Measurements from ENCODE around the gene TTBK2. TPM values are rescaled to one million over a fixed set of nuclear protein-coding genes. Genes with fewer than 3 reads are reported as not detected.

TTBK2 gene
- total RNA-seq = 10 to 100 TPM; 17.5 to 25.9 (median 25.7) TPM
- total RNA-seq (2013) = 20.9 TPM

- H3K27me3 ChIP-seq (ENCODE audit: control insufficient read depth, insufficient read depth, low read length) = no peaks in the 10 kb centered on the region
- Mint-ChIP-seq H3K27me3 (ENCODE audit: low read depth in 2 of 2) (peaks cover 0 to 2% of the 10 kb centered on the region in 2 donors), H3K9me3 (no peaks in the 10 kb centered on the region), H3K36me3 (no peaks in the 10 kb centered on the region), H3K4me3 (peak within 1 kb of the TSS; percentile 97), H3K4me1 (peaks cover 25 to 27% of the 10 kb centered on the region in 2 donors), H3K27ac (peak within 1 kb of the TSS; percentile 89 to 91)
- peak within 1 kb of the TSS; percentile 48 for H3K27ac ChIP-seq (ENCODE audit: low read length)
- no peaks in the 10 kb centered on the region for H3K36me3 ChIP-seq (ENCODE audit: control insufficient read depth, insufficient read depth, low read length)
- under 1% methylated on average over 72 of the region's 72 CpGs for whole genome bisulfite sequencing (ENCODE audit: insufficient coverage)
- intact Hi-C loops (cut with micrococcal nuclease) = loop anchor here (5.0 to 10.0 kb wide), 2 partner anchors 186 to 428 kb away; partner anchors contain the start of genes CDAN1 and ZNF106
- peak; percentile 95 to 98 (median 96) for ATAC-seq
- peak; percentile 94 to 100 for DNase-seq
- H3K9me3 ChIP-seq (ENCODE audit: control insufficient read depth, insufficient read depth, low read length) = no peaks in the 10 kb centered on the region
- H3K4me1 ChIP-seq (ENCODE audit: control insufficient read depth, insufficient read depth, low read length) = peaks cover 10% of the 10 kb centered on the region
- TF ChIP-seq CTCF (IDR thresholded peaks at IDR 0.05) = no peak
- peak within 1 kb of the TSS; percentile 50 for H3K4me3 ChIP-seq (ENCODE audit: low read length)
These were observed at the start of gene TTBK2 for GRCh38 chr15:42920519-42921341. TSS of gene TTBK2 (minus strand) at chr15:42920778. CDS start at chr15:42878617, 42,161 bp downstream.

GRCh38 chr15:42964476-42964875 lies 43.9 kb upstream of the TTBK2 start:
- H3K9me3 Mint-ChIP-seq = no peaks in the 10 kb centered on the region
- no peak overlapping the region for H3K27ac Mint-ChIP-seq
- Histone ChIP-seq H3K9me3 (ENCODE audit: control insufficient read depth, insufficient read depth, low read length) (no peaks in the 10 kb centered on the region), H3K36me3 (ENCODE audit: control insufficient read depth, insufficient read depth, low read length) (peaks cover 43% of the 10 kb centered on the region), H3K27ac (ENCODE audit: low read length) (no peak overlapping the region), H3K4me3 (ENCODE audit: low read length) (no peak overlapping the region), H3K27me3 (ENCODE audit: control insufficient read depth, insufficient read depth, low read length) (no peaks in the 10 kb centered on the region), H3K4me1 (ENCODE audit: control insufficient read depth, insufficient read depth, low read length) (no peaks in the 10 kb centered on the region)
- DNase-seq (no peak), ATAC-seq (no peak)
- intact Hi-C loops (cut with micrococcal nuclease) = no loop called here
- TF ChIP-seq CTCF (IDR thresholded peaks at IDR 0.05) = no peak
- H3K27me3 Mint-ChIP-seq (ENCODE audit: low read depth in 2 of 2) = no peaks in the 10 kb centered on the region
- H3K4me1 Mint-ChIP-seq = no peaks in the 10 kb centered on the region
- 97% methylated on average over 5 of the region's 5 CpGs for WGBS (ENCODE audit: insufficient coverage)
- H3K36me3 Mint-ChIP-seq = peaks cover 41% of the 10 kb centered on the region
- H3K4me3 Mint-ChIP-seq = no peak overlapping the region

- ATAC-seq (no peak), DNase-seq (no peak)
- TF ChIP-seq CTCF (IDR thresholded peaks at IDR 0.05) = no peak
- Histone ChIP-seq H3K4me1 (ENCODE audit: control insufficient read depth, insufficient read depth, low read length) (no peaks in the 10 kb centered on the region), H3K36me3 (ENCODE audit: control insufficient read depth, insufficient read depth, low read length) (peaks cover 70% of the 10 kb centered on the region), H3K9me3 (ENCODE audit: control insufficient read depth, insufficient read depth, low read length) (no peaks in the 10 kb centered on the region), H3K27ac (ENCODE audit: low read length) (no peak overlapping the region), H3K4me3 (ENCODE audit: low read length) (no peak overlapping the region), H3K27me3 (ENCODE audit: control insufficient read depth, insufficient read depth, low read length) (no peaks in the 10 kb centered on the region)
- Mint-ChIP-seq H3K27ac (no peak overlapping the region), H3K27me3 (ENCODE audit: low read depth in 2 of 2) (no peaks in the 10 kb centered on the region), H3K4me3 (no peak overlapping the region), H3K9me3 (no peaks in the 10 kb centered on the region), H3K36me3 (peaks cover 30% of the 10 kb centered on the region), H3K4me1 (no peaks in the 10 kb centered on the region)
- intact Hi-C loops (cut with micrococcal nuclease) = no loop called here
These were observed 34.9 kb upstream of the TTBK2 start for GRCh38 chr15:42955518-42955917.

Data from natural killer cell (primary cell).